ENCODE measurements around the gene DYNLT1. TPM values are rescaled to one million over a fixed set of nuclear protein-coding genes. Genes with fewer than 3 reads are reported as not detected.

DYNLT1 gene
- polyA plus RNA-seq, 1 donor from 2014 or later = 320 TPM

GRCh38 chr6:158621694-158622544 is 22.6 kb downstream of the DYNLT1 start:
- Histone ChIP-seq H3K4me2 (ENCODE audit: low read length) (no peak overlapping the region), H3K27ac (ENCODE audit: low read length) (no peak overlapping the region), H3K9ac (ENCODE audit: low read length) (no peak overlapping the region), H3K4me3 (ENCODE audit: low read length) (no peak overlapping the region), H3K36me3 (ENCODE audit: insufficient read depth, low read length) (no peaks in the 10 kb centered on the region), H3K9me2 (ENCODE audit: insufficient read depth, low read length) (no peaks in the 10 kb centered on the region), H3K9me3 (ENCODE audit: low read length) (no peaks in the 10 kb centered on the region), H3K27me3 (ENCODE audit: insufficient read depth, low read depth, low read length) (no peaks in the 10 kb centered on the region), H3F3A (ENCODE audit: insufficient read depth, low read length, poor library complexity, severe bottlenecking) (no peaks in the 10 kb centered on the region), H3K79me2 (replicated peaks; ENCODE audit: insufficient read depth, low read length) (no peaks in the 10 kb centered on the region), H2AFZ (ENCODE audit: low read depth, low read length) (no peak overlapping the region), H4K20me1 (ENCODE audit: insufficient read depth) (no peaks in the 10 kb centered on the region)
- TF ChIP-seq TAF1 (IDR thresholded peaks at IDR 0.05; ENCODE audit: low read depth) = no peak
- TF ChIP-seq CTCF (IDR thresholded peaks at IDR 0.05; ENCODE audit: poor library complexity, severe bottlenecking) = no peak
- TF ChIP-seq POLR2AphosphoS5 (IDR thresholded peaks at IDR 0.05) = no peak
- TF ChIP-seq REST (IDR thresholded peaks at IDR 0.05; ENCODE audit: borderline replicate concordance) = no peak
- no peak for TF ChIP-seq MXI1 (conservative IDR thresholded peaks at IDR 0.05; ENCODE audit: poor library complexity, severe bottlenecking)
- no peak for TF ChIP-seq SMC3 (conservative IDR thresholded peaks at IDR 0.05; ENCODE audit: poor library complexity)
- no peak for TF ChIP-seq RAD21 (conservative IDR thresholded peaks at IDR 0.05)
- no peak for TF ChIP-seq EZH2 (IDR thresholded peaks at IDR 0.05; ENCODE audit: borderline replicate concordance, insufficient read depth, low read length, poor library complexity, severe bottlenecking)
- TF ChIP-seq EP300 (conservative IDR thresholded peaks at IDR 0.05; ENCODE audit: poor library complexity, severe bottlenecking) = no peak

- H3K27ac ChIP-seq (ENCODE audit: low read length) = no peak overlapping the region
- no peak overlapping the region for H3K9ac ChIP-seq (ENCODE audit: low read length)
- no peak overlapping the region for H2AFZ ChIP-seq (ENCODE audit: low read depth, low read length)
- no peak overlapping the region for H3K4me3 ChIP-seq (ENCODE audit: low read length)
- H3K79me2 ChIP-seq (replicated peaks; ENCODE audit: insufficient read depth, low read length) = no peaks in the 10 kb centered on the region
- H3K27me3 ChIP-seq (ENCODE audit: insufficient read depth, low read depth, low read length) = no peaks in the 10 kb centered on the region
- H3K9me2 ChIP-seq (ENCODE audit: insufficient read depth, low read length) = no peaks in the 10 kb centered on the region
- no peaks in the 10 kb centered on the region for H3K9me3 ChIP-seq (ENCODE audit: low read length)
- H3K36me3 ChIP-seq (ENCODE audit: insufficient read depth, low read length) = no peaks in the 10 kb centered on the region
- H4K20me1 ChIP-seq (ENCODE audit: insufficient read depth) = no peaks in the 10 kb centered on the region
- H3F3A ChIP-seq (ENCODE audit: insufficient read depth, low read length, poor library complexity, severe bottlenecking) = no peaks in the 10 kb centered on the region
- no peak for TF ChIP-seq POLR2AphosphoS5 (IDR thresholded peaks at IDR 0.05)
- no peak for TF ChIP-seq EP300 (conservative IDR thresholded peaks at IDR 0.05; ENCODE audit: poor library complexity, severe bottlenecking)
- TF ChIP-seq TAF1 (IDR thresholded peaks at IDR 0.05; ENCODE audit: low read depth) = no peak
- no peak for TF ChIP-seq REST (IDR thresholded peaks at IDR 0.05; ENCODE audit: borderline replicate concordance)
- no peak for TF ChIP-seq SMC3 (conservative IDR thresholded peaks at IDR 0.05; ENCODE audit: poor library complexity)
- no peak for TF ChIP-seq EZH2 (IDR thresholded peaks at IDR 0.05; ENCODE audit: borderline replicate concordance, insufficient read depth, low read length, poor library complexity, severe bottlenecking)
- no peak for TF ChIP-seq CTCF (IDR thresholded peaks at IDR 0.05; ENCODE audit: poor library complexity, severe bottlenecking)
- TF ChIP-seq MXI1 (conservative IDR thresholded peaks at IDR 0.05; ENCODE audit: poor library complexity, severe bottlenecking) = no peak
- no peak overlapping the region for H3K4me2 ChIP-seq (ENCODE audit: low read length)
Observed at GRCh38 chr6:158620963-158621693, 23.4 kb downstream of the DYNLT1 start.

Measured in neural cell (in vitro differentiated cells).